ENCODE data around the gene VAX1. TPM values are rescaled to one million over a fixed set of nuclear protein-coding genes. Genes with fewer than 3 reads are reported as not detected.
A peak's percentile ranks its signal among the peaks of the same experiment; 100 is the strongest.
"Not testable (repeated sequence)": the region's sequence is repeated elsewhere in the genome, so short reads cannot be mapped to it uniquely, and the experiment has no call there.

VAX1 gene, protein sequence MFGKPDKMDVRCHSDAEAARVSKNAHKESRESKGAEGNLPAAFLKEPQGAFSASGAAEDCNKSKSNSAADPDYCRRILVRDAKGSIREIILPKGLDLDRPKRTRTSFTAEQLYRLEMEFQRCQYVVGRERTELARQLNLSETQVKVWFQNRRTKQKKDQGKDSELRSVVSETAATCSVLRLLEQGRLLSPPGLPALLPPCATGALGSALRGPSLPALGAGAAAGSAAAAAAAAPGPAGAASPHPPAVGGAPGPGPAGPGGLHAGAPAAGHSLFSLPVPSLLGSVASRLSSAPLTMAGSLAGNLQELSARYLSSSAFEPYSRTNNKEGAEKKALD
- not detected for polyA plus RNA-seq (2013, experiment 1 of 2; ENCODE audit: insufficient read length)
- not detected for polyA plus RNA-seq (2013, experiment 2 of 2; ENCODE audit: insufficient read length)

DNA sequence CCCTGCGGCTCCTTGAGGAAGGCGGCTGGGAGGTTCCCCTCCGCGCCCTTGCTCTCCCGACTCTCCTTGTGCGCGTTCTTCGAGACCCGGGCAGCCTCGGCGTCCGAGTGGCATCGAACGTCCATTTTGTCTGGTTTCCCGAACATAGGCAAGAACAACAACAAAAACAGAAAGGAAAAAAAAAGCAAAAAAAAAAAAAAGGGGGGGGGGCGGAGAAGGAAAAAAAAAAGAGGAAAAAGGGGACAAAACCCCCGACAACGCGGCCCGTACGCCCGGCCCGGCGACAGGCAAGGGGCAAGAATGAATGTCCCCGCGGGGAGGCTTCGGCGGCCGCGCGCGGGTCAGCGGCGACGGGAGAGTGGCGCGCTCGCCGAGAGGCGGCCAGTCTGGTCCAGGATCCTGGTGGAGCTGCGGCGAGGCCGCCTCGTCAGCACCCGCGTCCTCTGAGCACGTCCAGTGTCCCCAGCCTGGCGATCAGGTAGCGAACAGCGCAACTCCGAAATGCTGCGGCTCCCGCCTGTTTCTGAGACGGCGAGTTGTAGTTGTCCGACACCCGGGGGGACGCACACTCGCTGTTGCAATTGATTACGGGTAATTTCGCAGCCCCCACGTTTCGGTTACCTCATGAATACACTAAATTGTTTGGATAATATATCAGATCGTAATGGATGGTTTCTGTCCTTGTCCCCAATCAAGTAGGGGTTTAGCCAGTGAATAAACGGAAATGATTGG, at the start of gene VAX1:
Gene VAX1 (minus strand): TSS at position 360 of the 732 bp plus-strand sequence. CDS start 214 bp downstream, at position 146.
- DNase-seq = no peak

- DNase-seq = peak; percentile 22
Measured at GRCh38 chr10:117186832-117187615, 49.0 kb upstream of the VAX1 start.

- DNase-seq = not testable (repeated sequence)
Measured at GRCh38 chr10:117185817-117186216, 47.7 kb upstream of the VAX1 start.

DNA sequence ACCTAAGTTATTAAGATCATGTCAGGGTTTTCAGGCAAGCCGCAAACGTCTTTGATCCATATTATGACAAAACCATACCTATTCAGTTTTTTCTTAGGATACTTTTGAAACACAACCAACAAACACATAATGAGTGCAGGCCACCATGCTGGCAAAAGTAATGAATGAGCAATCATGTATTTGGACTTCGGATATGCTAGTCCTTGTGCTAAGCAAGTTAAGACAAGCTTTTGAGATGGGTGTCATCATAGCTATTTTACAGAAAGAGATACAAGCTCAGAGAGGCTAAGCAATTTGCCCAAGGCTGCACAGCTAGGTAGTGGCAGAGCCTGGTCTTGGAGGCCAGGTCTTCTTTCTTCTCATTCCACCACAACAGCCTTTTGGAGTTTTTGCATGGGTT, 46.8 kb upstream of the VAX1 start:
- DNase-seq = no peak

DNA sequence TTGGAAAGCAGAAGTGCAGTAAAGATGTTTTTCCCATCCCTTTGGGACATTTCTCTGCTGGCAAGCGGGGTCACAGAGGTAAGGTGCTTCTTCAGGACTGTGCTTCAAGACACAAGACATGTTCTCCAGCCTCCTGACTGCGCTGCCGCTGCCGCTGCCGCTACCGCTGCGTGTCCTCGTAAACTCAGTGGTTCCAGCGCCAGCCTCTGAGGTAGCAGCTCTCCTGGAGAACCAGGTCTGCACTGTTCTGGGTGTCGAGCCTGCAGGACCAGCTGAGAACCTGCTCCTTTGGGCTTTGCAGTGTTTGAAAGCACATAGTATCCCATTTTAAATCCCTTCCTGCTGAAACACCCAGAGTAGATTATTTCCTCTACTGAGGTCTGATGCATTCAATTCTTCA, 46.2 kb upstream of the VAX1 start:
- DNase-seq = no peak

- no peak for DNase-seq
Measured at GRCh38 chr10:117178190-117178589, 40.1 kb upstream of the VAX1 start.

GRCh38 chr10:117175901-117176534, 37.9 kb upstream of the VAX1 start:
- peak; percentile 64 for DNase-seq

DNA sequence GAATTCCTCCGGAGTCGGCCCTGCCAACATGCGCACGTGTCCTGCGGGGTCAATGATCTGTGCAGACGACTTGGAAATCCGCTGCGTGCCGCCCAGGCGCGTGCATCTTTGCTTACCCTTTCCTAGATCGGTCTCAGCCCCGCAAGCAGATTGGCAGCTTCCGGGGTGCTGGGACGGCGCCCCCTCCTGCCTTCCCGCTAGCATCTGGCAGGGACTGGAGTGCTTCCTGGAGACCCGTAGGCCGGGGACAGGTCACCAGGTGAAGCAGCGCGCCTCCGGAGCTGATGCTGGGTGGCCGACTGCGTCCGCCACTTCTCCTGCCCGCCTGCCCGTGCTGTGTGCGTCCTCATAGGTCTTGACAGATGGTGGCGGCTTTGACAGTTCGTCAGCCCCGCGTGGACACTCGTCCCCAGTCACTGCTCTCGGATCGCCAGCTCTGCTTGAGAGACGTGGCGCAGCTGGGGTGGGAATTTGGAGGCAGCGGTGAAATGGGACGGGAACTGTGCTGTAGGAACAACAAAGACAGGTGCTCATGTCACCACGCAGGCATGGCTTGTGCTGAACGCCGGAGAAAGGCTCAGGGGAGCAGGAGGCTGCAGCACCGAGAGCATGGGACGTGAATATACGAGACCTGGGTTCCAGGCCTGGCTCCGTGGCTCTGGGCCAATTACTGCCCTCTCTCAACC, 37.3 kb upstream of the VAX1 start:
- no peak for DNase-seq

GRCh38 chr10:117174439-117175214, 36.6 kb upstream of the VAX1 start:
- peak; percentile 61 for DNase-seq

GRCh38 chr10:117170244-117170643, 32.2 kb upstream of the VAX1 start:
- DNase-seq = no peak

DNA sequence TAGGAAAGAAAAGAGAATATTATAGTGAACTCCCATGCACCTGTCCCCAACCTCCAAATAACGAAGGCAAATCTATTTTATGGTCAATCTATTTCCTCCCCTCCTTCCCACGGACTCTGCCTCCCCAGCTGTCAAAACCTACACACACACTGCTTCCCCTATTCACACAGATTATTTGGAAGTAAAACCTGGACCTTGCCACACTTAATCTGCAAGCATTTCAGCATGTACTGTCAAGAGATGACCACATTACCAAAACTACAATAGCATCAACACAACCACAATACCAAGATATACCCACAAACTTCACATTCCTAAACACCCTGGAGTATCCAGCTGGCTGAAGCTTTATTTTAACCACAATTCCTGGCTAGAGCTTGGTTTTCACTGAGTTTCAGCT, 31.4 kb upstream of the VAX1 start:
- DNase-seq = no peak

- DNase-seq = no peak
Measured at GRCh38 chr10:117168729-117169128, 30.7 kb upstream of the VAX1 start.

GRCh38 chr10:117167789-117168674, 30.0 kb upstream of the VAX1 start:
- DNase-seq = peak; percentile 38

DNA sequence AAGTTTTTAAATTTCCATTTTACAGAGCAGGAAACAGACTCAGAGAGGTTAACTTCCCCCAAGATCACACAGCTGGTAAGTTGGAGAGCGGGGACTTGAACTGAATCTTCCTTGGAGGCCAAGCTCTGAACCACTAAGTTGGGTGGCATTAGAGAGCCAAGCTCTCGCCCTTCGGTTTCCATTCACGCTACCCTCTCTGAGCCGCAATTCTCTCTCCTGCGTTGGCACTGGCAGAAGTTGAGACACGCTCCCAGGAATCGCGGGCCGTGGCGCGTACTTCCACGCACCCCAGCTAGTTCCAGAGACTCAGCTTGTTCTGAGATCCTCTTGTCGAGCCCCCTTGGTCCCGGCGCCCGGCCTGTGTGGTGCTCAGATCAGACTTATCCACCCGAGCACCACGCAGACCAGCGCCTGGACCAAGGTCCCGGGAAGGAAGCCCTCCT, 29.3 kb upstream of the VAX1 start:
- no peak for DNase-seq

- no peak for DNase-seq
Measured at GRCh38 chr10:117166418-117167345, 28.6 kb upstream of the VAX1 start.

DNA sequence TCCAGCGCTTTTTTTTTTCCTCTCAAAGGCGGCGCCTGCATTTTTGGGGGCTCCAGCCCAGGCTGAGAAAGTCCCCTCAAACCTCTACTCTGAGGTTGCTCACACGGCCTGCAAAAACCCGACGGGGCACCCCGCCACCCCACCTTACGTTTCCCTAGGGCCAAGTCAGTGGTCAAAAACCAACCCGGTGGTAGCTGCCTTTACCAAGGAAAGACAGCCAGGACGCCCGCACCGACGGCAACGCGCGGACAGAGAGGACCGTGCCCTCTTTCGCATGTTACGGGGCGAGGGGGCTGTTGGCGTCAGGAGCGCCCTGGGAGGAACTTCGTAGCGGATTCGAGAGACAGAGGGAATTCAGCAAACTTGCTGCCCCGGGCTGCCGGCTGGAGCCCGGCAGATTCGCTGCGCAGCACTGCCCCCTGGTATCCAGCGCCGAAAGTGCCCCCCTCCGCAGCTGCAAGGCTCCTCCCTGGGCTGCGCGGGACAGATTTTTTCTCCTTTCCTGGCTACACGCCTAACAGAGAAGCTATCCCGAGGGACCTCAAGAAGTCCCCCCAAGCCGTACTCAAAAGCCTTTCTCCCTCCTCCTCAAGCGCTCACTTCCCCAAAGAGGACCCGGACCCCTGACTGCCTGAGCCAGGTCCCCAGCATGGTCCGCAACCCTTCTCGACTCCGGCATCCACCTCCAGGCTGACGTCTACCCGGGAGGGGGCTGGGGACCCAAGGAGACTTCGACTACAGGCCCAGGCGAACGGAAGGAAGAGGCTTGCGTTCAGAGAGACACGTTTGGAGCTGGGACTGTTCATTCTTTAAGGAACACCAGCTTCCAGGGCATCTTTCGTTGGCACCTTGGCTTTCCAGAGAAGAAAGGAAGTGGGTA, 27.7 kb upstream of the VAX1 start:
- DNase-seq = peak; percentile 40
